HTERT RPE-1 (cell line): ENCODE data around the gene SYT9.
"Not testable (repeated sequence)": the region's sequence is repeated elsewhere in the genome, so short reads cannot be mapped to it uniquely, and the experiment has no call there.

ENCODE experiments used
- in situ Hi-C: fragments of 300-500 bp; cut with MboI; formaldehyde crosslinking; loops from 4 replicates; pipeline ENCODE4 v1.14.3; 2020; ENCODE audit warnings: low sequenced_read_pairs

SYT9 gene

DNA sequence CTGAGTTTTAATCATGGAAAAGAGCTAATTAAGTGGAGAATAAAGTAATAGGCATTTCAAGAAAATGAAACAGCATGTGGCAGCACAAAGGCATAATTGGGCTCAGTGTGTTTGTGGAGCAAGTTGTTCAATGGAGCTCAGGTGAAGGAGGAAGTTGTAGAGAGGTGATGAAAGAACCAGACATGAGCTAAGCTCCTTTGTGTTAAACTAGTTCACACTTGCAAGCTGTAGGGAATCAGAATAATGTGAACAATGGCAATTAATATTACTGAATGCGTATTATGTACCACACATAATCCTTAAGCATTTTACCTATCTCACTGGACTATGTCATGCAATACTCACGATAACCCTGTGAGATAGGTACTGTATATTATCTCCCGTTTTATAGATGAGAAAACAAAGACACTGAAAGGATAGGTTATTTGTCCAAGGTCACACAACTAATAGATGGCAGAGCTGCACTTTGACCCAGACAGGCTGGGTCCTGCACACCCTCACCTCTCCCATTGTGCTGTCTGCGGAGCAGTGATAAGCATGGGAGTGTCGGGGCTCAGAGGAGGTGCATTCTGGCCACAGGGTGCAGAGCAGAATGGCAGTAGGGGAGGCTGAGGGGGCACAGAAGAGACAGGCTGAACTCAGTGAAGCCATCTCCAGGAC lies 242.5 kb downstream of the SYT9 start:
- in situ Hi-C loops: no loop called here

GRCh38 chr11:7495882-7496551 lies 244.3 kb downstream of the SYT9 start:
- in situ Hi-C loops: no loop called here

DNA sequence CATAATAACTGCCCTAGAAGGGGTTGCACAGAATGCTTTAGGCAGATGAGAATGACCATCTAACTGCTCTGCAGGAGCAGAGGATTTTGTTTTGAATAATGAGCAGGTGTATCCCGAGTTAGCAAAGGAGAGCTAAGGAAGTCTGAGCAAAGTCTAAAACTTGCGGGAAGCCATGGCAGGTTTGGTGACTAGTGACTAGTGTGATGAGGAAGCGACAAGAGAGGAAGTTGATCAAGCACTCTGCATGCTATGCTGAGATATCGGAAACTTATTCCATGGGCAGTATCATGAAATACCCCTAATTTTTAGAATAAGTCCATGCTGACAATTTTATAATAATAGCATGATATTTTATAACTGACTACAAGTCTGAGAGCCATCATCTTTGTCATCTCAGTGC lies 246.5 kb downstream of the SYT9 start:
- in situ Hi-C loops: no loop called here

DNA sequence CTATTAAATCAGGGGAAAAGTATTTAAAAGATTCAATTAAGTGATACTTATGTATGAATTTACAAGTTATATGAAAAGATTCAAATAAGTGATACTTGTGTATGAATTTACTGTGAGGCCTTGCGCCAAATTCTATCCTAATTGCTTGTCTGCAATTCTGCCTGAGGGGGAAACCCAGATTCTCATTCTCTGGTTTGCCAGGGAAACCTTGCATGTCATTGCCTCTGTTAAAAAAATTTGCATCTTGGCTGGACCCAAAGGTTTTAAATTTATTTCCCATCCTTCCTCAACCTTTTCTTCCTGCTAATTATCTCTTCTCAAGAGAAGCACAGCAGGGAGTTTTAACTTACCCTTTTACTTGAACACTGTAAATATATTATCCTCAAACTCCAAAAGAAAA lies 247.4 kb downstream of the SYT9 start:
- in situ Hi-C loops: no loop called here

DNA sequence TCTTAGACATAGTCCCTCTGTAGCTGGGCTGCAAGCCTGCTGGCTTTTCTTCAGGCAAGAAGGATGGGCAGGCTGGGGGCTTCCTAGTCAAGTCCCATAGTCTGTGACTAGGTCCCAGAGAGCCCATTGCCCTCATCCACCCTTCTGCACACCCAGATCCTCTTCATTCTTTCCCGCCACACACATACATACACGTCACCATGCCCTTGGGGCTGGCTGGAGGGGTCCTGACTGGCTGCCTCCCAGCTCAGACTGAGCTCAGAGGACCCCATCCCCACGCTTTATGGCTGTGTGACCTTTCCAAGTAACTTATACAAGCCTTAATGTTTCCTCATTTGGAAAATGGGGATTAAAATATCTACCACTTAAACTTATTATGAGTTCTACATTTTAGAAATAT lies 248.5 kb downstream of the SYT9 start:
- in situ Hi-C loops: no loop called here

- in situ Hi-C loops: no loop called here
Measured at GRCh38 chr11:7501251-7501650, 249.5 kb downstream of the SYT9 start.

- in situ Hi-C loops: no loop called here
Measured at GRCh38 chr11:7501894-7502293, 250.2 kb downstream of the SYT9 start.

DNA sequence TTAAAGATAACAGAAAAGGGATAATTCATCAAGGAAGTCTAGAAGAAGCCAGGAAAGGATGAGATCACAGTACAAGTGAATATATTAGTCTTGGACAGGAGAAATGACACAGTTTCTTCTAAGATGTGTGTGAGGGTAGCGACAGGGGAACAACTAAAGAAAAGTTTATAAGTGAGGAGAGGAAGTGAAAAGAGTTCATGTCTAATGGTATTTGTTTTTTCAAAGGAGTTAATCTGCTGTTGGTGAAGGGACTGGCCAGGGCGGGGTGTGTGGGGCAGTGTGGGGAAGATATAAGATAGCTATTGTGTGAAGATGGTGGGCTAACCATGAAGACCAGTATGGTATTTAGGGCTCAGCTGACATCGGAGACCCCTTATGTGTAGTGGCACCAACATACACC lies 254.5 kb downstream of the SYT9 start:
- in situ Hi-C loops: no loop called here

DNA sequence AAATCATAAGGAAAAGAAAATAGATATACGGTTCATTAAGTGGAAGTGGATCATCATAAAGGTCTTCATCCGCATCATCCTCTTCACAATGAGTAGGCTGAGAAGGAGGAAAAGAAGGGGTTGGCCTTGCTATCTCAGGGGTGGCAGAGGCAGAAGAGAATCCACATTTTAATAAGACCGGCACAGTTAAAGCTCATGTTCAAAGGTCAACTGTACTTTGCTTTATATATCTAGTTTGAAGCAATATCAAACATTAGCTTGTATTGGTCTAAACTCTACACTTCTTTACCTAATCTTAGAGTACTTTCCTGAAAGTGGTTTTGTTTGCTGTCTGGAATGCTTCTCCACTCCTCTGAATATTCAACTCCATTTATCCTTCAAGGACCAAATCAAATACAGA lies 256.4 kb downstream of the SYT9 start:
- in situ Hi-C loops: no loop called here

DNA sequence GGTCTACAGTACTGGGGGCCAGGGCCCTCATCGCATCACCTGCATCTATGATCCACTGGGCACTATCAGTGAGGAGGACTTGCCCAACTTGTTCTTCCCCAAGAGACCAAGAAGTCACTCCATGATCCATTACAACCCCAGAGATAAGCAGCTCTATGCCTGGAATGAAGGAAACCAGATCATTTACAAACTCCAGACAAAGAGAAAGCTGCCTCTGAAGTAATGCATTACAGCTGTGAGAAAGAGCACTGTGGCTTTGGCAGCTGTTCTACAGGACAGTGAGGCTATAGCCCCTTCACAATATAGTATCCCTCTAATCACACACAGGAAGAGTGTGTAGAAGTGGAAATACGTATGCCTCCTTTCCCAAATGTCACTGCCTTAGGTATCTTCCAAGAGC lies 258.3 kb downstream of the SYT9 start:
- in situ Hi-C loops: no loop called here

DNA sequence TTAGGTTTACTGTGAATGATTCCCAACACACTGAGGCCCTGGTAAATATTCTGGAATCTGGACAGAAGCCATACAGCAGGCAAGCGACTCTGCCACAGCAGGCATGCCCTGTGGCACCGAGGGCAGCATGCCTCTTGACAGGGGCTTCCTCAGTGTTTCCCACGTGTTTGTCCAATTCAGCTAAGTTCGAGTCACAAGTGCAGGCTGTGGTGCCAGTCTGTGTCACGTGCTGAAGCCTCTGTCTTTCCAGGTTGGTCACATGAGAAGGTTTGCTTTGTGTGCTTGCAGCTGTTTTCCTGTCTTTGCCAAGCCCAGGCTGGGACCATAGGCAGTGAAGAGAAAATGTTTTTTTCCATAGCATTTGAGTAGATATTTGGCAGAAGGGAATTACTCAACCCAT lies 259.7 kb downstream of the SYT9 start:
- in situ Hi-C loops: no loop called here

DNA sequence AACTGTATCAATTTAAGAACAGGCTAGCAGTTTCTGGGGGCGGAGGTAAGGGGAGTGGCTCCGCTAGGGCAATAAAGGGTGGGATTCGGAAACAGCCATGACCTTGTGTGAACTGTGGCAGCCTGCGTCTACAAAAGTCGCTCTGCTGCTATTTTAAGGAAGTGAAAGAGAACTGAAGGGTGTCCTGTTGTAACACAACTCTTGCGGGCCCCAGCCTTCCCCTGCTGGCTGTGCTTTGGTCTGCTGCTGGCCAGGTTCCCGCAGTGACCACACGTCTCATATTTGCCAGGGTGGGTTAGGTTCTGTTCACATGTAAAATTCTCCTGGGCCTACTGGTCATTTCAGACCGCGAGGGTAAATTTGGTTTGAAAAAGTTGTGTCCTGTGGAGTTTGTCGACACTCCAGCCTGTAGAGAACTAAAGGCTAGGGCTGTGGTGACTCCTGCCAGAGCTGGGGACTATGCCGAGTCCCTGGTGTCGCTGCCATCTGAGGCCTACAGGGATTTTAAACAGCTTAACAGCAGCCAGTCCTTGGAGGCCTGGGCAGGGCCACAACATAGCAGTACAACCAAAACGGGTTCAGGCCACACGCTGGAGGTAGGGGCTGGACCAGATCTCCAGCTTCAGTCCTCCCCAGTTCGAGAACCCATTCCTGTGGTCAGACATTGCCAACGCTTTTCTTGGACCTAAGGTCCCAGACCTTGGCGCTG lies 261.0 kb downstream of the SYT9 start:
- in situ Hi-C loops: no loop called here

GRCh38 chr11:7513234-7514098 lies 261.8 kb downstream of the SYT9 start, which contains the start of gene PPFIBP2:
Gene PPFIBP2 (plus strand): TSS chr11:7513999. CDS start chr11:7549476, 35,477 bp downstream.
- in situ Hi-C loops: no loop called here

DNA sequence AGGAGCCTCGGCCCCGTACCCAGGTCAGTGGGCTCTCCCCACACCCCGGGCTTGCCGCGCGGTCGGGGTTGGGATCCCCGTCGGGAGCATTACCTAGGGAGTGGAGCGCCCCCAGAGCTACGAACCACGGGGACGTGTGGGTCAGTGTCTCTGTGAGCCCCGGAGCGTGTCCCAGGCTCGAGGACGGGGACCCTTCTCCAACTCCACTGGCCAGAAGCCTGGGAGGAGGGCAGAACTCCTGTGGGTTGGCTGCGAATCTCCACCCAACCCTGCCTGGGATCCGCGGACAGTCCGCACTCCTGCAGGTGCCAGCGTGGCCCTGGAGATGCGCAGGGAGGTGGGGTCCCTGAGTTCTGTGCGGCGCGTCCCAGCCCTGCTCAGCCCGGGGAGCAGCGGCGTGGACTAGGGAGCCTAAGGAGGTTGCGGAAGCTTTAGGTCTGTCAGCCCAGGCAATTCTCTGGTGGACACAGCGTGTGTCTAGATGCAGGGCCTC lies 262.4 kb downstream of the SYT9 start:
- in situ Hi-C loops: no loop called here

GRCh38 chr11:7515447-7515886 lies 263.8 kb downstream of the SYT9 start:
- in situ Hi-C loops: no loop called here

GRCh38 chr11:7516475-7516874 lies 264.8 kb downstream of the SYT9 start:
- in situ Hi-C loops: no loop called here

GRCh38 chr11:7517743-7518142 lies 266.0 kb downstream of the SYT9 start:
- in situ Hi-C loops: not testable (repeated sequence)
